Stimulated activated CD8-positive, alpha-beta memory T cell treated with anti-CD3 and anti-CD28 coated beads, Interleukin-4, amount 100 ng/mL, for 24 hours (primary cell): ENCODE data around the gene TTI1.

Experiments used
- DNase-seq: peaks from one replicate; pipeline ENCODE4 v3.0.0-alpha.2; 2020; ENCODE audit warnings: low read depth

TTI1 gene

GRCh38 chr20:37987602-37988290, 45.5 kb downstream of the TTI1 start:
- DNase-seq = no peak

GRCh38 chr20:37986873-37987601, 46.2 kb downstream of the TTI1 start:
- DNase-seq = no peak

GRCh38 chr20:37986044-37986858, 47.0 kb downstream of the TTI1 start:
- no peak for DNase-seq

- no peak for DNase-seq
These were observed 49.1 kb downstream of the TTI1 start for GRCh38 chr20:37984018-37984785.

GRCh38 chr20:37983286-37983685, 50.0 kb downstream of the TTI1 start:
- no peak for DNase-seq

GRCh38 chr20:37981568-37981967, 51.7 kb downstream of the TTI1 start:
- DNase-seq = no peak

- no peak for DNase-seq
These were observed 52.4 kb downstream of the TTI1 start for GRCh38 chr20:37980876-37981275.

- DNase-seq = no peak
These were observed 52.9 kb downstream of the TTI1 start for GRCh38 chr20:37980383-37980782.

GRCh38 chr20:37979021-37979985, 54.0 kb downstream of the TTI1 start:
- DNase-seq = no peak

- no peak for DNase-seq
These were observed 55.5 kb downstream of the TTI1 start for GRCh38 chr20:37977786-37978185.

- no peak for DNase-seq
These were observed 55.9 kb downstream of the TTI1 start for GRCh38 chr20:37977338-37977737.

- DNase-seq = no peak
These were observed 56.4 kb downstream of the TTI1 start for GRCh38 chr20:37976887-37977286.

GRCh38 chr20:37973059-37973910, 60.0 kb downstream of the TTI1 start:
- DNase-seq = no peak

GRCh38 chr20:37972256-37973058, 60.8 kb downstream of the TTI1 start:
- DNase-seq = no peak

GRCh38 chr20:37971561-37972127, 61.6 kb downstream of the TTI1 start:
- no peak for DNase-seq

- DNase-seq = no peak
These were observed 62.4 kb downstream of the TTI1 start for GRCh38 chr20:37970856-37971245.

GRCh38 chr20:37969949-37970855, 63.1 kb downstream of the TTI1 start:
- DNase-seq = no peak
